ENCODE results near the gene TTC27. TPM values are rescaled to one million over a fixed set of nuclear protein-coding genes. Genes with fewer than 3 reads are reported as not detected.

TTC27 gene
- polyA plus RNA-seq, 1 donor (not counting 4 experiments of a cell fraction or from before 2014, with no cell fraction given) = 28.7 TPM

GRCh38 chr2:32783469-32783868 is 155.6 kb downstream of the TTC27 start:
- dilution Hi-C loops (cut with MboI; ENCODE audit: extremely low pct_ligation_motif_present, low sequenced_read_pairs) = no loop called here
- TF ChIP-seq CTCF (optimal IDR thresholded peaks at IDR 0.05 in 1 of 3, IDR thresholded peaks at IDR 0.05 in 1 of 3, conservative IDR thresholded peaks at IDR 0.05 in 1 of 3; ENCODE audit: extremely low read depth in 1 of 3, insufficient read depth in 2 of 3, low read length in 3 of 3) (no peak), EZH2 (IDR thresholded peaks at IDR 0.05; ENCODE audit: low read length) (no peak)
- no peak for FAIRE-seq

GRCh38 chr2:32783933-32784332 is 156.1 kb downstream of the TTC27 start:
- H2AFZ ChIP-seq (ENCODE audit: control insufficient read depth, low read length) = no peak overlapping the region
- TF ChIP-seq CTCF (optimal IDR thresholded peaks at IDR 0.05 in 1 of 3, IDR thresholded peaks at IDR 0.05 in 1 of 3, conservative IDR thresholded peaks at IDR 0.05 in 1 of 3; ENCODE audit: extremely low read depth in 1 of 3, insufficient read depth in 2 of 3, low read length in 3 of 3) (no peak), EZH2 (IDR thresholded peaks at IDR 0.05; ENCODE audit: low read length) (no peak)
- no peaks in the 10 kb centered on the region for H4K20me1 ChIP-seq (ENCODE audit: control insufficient read depth, extremely low read depth, insufficient read depth, low read length)
- no peak overlapping the region for H3K9ac ChIP-seq (ENCODE audit: control insufficient read depth, extremely low read depth, insufficient read depth, low read length)
- no peaks in the 10 kb centered on the region for H3K9me1 ChIP-seq (ENCODE audit: control insufficient read depth, extremely low read depth, insufficient read depth, low read length)
- H3K27ac ChIP-seq (ENCODE audit: control insufficient read depth, insufficient read depth, low read length) = no peak overlapping the region
- H3K27me3 ChIP-seq (ENCODE audit: control insufficient read depth, extremely low read depth, insufficient read depth, low read length) = no peaks in the 10 kb centered on the region
- no peaks in the 10 kb centered on the region for H3K36me3 ChIP-seq (ENCODE audit: control insufficient read depth in 2 of 2, extremely low read depth in 1 of 2, insufficient read depth in 2 of 2, low read length in 2 of 2)
- no peak overlapping the region for H3K4me3 ChIP-seq (ENCODE audit: control insufficient read depth in 2 of 3, extremely low read depth in 1 of 3, insufficient read depth in 2 of 3, low read depth in 1 of 3, low read length in 3 of 3)
- dilution Hi-C loops (cut with MboI; ENCODE audit: extremely low pct_ligation_motif_present, low sequenced_read_pairs) = no loop called here
- no peaks in the 10 kb centered on the region for H3K9me3 ChIP-seq (ENCODE audit: control insufficient read depth, low read depth, low read length)
- H3K4me1 ChIP-seq (ENCODE audit: control insufficient read depth, extremely low read depth, insufficient read depth, low read length) = no peaks in the 10 kb centered on the region
- no peaks in the 10 kb centered on the region for H3K79me2 ChIP-seq (ENCODE audit: control insufficient read depth, insufficient read depth, low read length)
- DNase-seq (ENCODE audit: low read depth, low spot score) = no peak
- no peak overlapping the region for H3K4me2 ChIP-seq (ENCODE audit: control insufficient read depth, extremely low read depth, insufficient read depth, low read depth, low read length)
- no peak for FAIRE-seq

More at GRCh38 chr2:32783469-32783868, 155.6 kb downstream of the TTC27 start:
- H3K79me2 ChIP-seq (ENCODE audit: control insufficient read depth, insufficient read depth, low read length) = no peaks in the 10 kb centered on the region
- H3K27me3 ChIP-seq (ENCODE audit: control insufficient read depth, extremely low read depth, insufficient read depth, low read length) = no peaks in the 10 kb centered on the region
- H3K9me3 ChIP-seq (ENCODE audit: control insufficient read depth, low read depth, low read length) = no peaks in the 10 kb centered on the region
- no peak overlapping the region for H3K9ac ChIP-seq (ENCODE audit: control insufficient read depth, extremely low read depth, insufficient read depth, low read length)
- no peak overlapping the region for H2AFZ ChIP-seq (ENCODE audit: control insufficient read depth, low read length)
- no peaks in the 10 kb centered on the region for H4K20me1 ChIP-seq (ENCODE audit: control insufficient read depth, extremely low read depth, insufficient read depth, low read length)
- no peak overlapping the region for H3K27ac ChIP-seq (ENCODE audit: control insufficient read depth, insufficient read depth, low read length)
- no peak overlapping the region for H3K4me2 ChIP-seq (ENCODE audit: control insufficient read depth, extremely low read depth, insufficient read depth, low read depth, low read length)
- no peak for DNase-seq (ENCODE audit: low read depth, low spot score)
- no peaks in the 10 kb centered on the region for H3K4me1 ChIP-seq (ENCODE audit: control insufficient read depth, extremely low read depth, insufficient read depth, low read length)
- H3K36me3 ChIP-seq (ENCODE audit: control insufficient read depth in 2 of 2, extremely low read depth in 1 of 2, insufficient read depth in 2 of 2, low read length in 2 of 2) = no peaks in the 10 kb centered on the region
- H3K4me3 ChIP-seq (ENCODE audit: control insufficient read depth in 2 of 3, extremely low read depth in 1 of 3, insufficient read depth in 2 of 3, low read depth in 1 of 3, low read length in 3 of 3) = no peak overlapping the region
- no peaks in the 10 kb centered on the region for H3K9me1 ChIP-seq (ENCODE audit: control insufficient read depth, extremely low read depth, insufficient read depth, low read length)

Data from keratinocyte (primary cell).